Neural cell (in vitro differentiated cells): ENCODE measurements around the gene VPS8. TPM values are rescaled to one million over a fixed set of nuclear protein-coding genes. Genes with fewer than 3 reads are reported as not detected.

Source experiments
- H2AFZ ChIP-seq: fragments of 200-600, 300-800 bp; sonication (generic), shearing (Covaris generic); 2 replicates; pipeline ENCODE4 v1.6.0; 2014; ENCODE audit warnings: low read depth, mild to moderate bottlenecking, antibody characterized with exemption, low read length, moderate library complexity
- H3F3A ChIP-seq: fragments of 200-600 bp; shearing (Covaris generic); 2 replicates; pipeline ENCODE4 v1.6.1; 2016; ENCODE audit warnings: mild to moderate bottlenecking, moderate library complexity, mixed read lengths, antibody characterized with exemption, low read length; ENCODE audit not compliant: insufficient read depth, poor library complexity, severe bottlenecking
- H3K27ac ChIP-seq: fragments of 200-600, 300-800 bp; sonication (generic), shearing (Covaris generic); 2 replicates; pipeline ENCODE4 v1.5.1; 2014; ENCODE audit warnings: mild to moderate bottlenecking, low read length, moderate library complexity
- H3K27me3 ChIP-seq: fragments of 300-800, 200-600 bp; sonication (generic), shearing (Covaris generic); 2 replicates; pipeline ENCODE4 v1.6.0; 2014; ENCODE audit warnings: mild to moderate bottlenecking, low read depth, low read length, moderate library complexity; ENCODE audit not compliant: insufficient read depth
- H3K36me3 ChIP-seq: fragments of 300-800, 200-600 bp; sonication (generic), shearing (Covaris generic); 2 replicates; pipeline ENCODE4 v1.5.1; 2014; ENCODE audit warnings: mild to moderate bottlenecking, antibody characterized with exemption, low read length, moderate library complexity; ENCODE audit not compliant: insufficient read depth
- H3K4me2 ChIP-seq: fragments of 300-800, 200-600 bp; sonication (generic), shearing (Covaris generic); 2 replicates; pipeline ENCODE4 v1.6.0; 2014; ENCODE audit warnings: mild to moderate bottlenecking, low read length
- H3K4me3 ChIP-seq: fragments of 300-800, 200-600 bp; sonication (generic), shearing (Covaris generic); 2 replicates; pipeline ENCODE4 v1.5.1; 2014; ENCODE audit warnings: mild to moderate bottlenecking, low read length, moderate library complexity
- H3K79me2 ChIP-seq: fragments of 200-600 bp; shearing (Covaris generic); replicated peaks from 2 replicates; pipeline ENCODE4 v1.6.0; 2014; ENCODE audit warnings: mild to moderate bottlenecking, low read length, moderate library complexity; ENCODE audit not compliant: insufficient read depth
- H3K9ac ChIP-seq: fragments of 300-800, 200-600 bp; sonication (generic), shearing (Covaris generic); 2 replicates; pipeline ENCODE4 v1.6.1; 2016; ENCODE audit warnings: mild to moderate bottlenecking, low read length, mixed read lengths
- H3K9me2 ChIP-seq: fragments of 200-600 bp; shearing (Covaris generic); 2 replicates; pipeline ENCODE4 v1.6.1; 2016; ENCODE audit warnings: mild to moderate bottlenecking, low read length, mixed read lengths; ENCODE audit not compliant: insufficient read depth
- H3K9me3 ChIP-seq: fragments of 200-600, 300-800 bp; sonication (generic), shearing (Covaris generic); 2 replicates; pipeline ENCODE4 v1.6.1; 2016; ENCODE audit warnings: mild to moderate bottlenecking, mixed run types, low read length, moderate library complexity, mixed read lengths
- H4K20me1 ChIP-seq: fragments of 200-600 bp; shearing (Covaris generic); 2 replicates; pipeline ENCODE4 v1.6.1; 2016; ENCODE audit warnings: mild to moderate bottlenecking, mixed run types; ENCODE audit not compliant: insufficient read depth
- CTCF ChIP-seq: fragments of 450-650 bp; IDR thresholded peaks from 2 replicates; pipeline ENCODE4 v1.5.1; 2014; ENCODE audit warnings: antibody characterized with exemption, mild to moderate bottlenecking, moderate library complexity; ENCODE audit not compliant: poor library complexity, severe bottlenecking
- EP300 ChIP-seq: fragments of 450-650 bp; conservative IDR thresholded peaks from 2 replicates; pipeline ENCODE4 v1.6.1; 2014; ENCODE audit warnings: antibody characterized with exemption, mild to moderate bottlenecking, moderate library complexity; ENCODE audit not compliant: poor library complexity, severe bottlenecking
- EZH2 ChIP-seq: fragments of 200-600, 300-800 bp; shearing (Covaris generic), sonication (generic); IDR thresholded peaks from 2 replicates; pipeline ENCODE4 v1.6.1; 2014; ENCODE audit warnings: antibody characterized with exemption, low read length, borderline replicate concordance, mild to moderate bottlenecking; ENCODE audit not compliant: insufficient read depth, poor library complexity, severe bottlenecking
- MXI1 ChIP-seq: fragments of 450-650 bp; conservative IDR thresholded peaks from 2 replicates; pipeline ENCODE4 v1.6.1; 2014; ENCODE audit warnings: antibody characterized with exemption, mild to moderate bottlenecking; ENCODE audit not compliant: poor library complexity, severe bottlenecking
- POLR2AphosphoS5 ChIP-seq: IDR thresholded peaks from 2 replicates; pipeline ENCODE4 v1.6.1; 2012
- RAD21 ChIP-seq: fragments of 450-650 bp; conservative IDR thresholded peaks from 2 replicates; pipeline ENCODE4 v1.6.1; 2014; ENCODE audit warnings: antibody characterized with exemption, mild to moderate bottlenecking, moderate library complexity
- REST ChIP-seq: IDR thresholded peaks from 2 replicates; pipeline ENCODE4 v1.6.1; 2012; ENCODE audit warnings: borderline replicate concordance
- SMC3 ChIP-seq: fragments of 450-650 bp; conservative IDR thresholded peaks from 2 replicates; pipeline ENCODE4 v1.6.1; 2014; ENCODE audit warnings: antibody characterized with exemption, mild to moderate bottlenecking, moderate library complexity; ENCODE audit not compliant: poor library complexity
- TAF1 ChIP-seq: IDR thresholded peaks from 2 replicates; pipeline ENCODE4 v1.6.1; 2012; ENCODE audit warnings: low read depth
- polyA plus RNA-seq: library from polyadenylated mRNA; depleted of rRNA; stranded (reverse); fragments of >200 nt; gene quantifications from 2 replicates; pipeline ENCODE4 v1.2.3, GENCODE V29; 2014

VPS8 gene
- polyA plus RNA-seq, 1 donor from 2014 or later, result 146 TPM

- no peaks in the 10 kb centered on the region for H3K9me2 ChIP-seq
Measured at GRCh38 chr3:184798120-184798519, 13.8 kb upstream of the VPS8 start.

DNA sequence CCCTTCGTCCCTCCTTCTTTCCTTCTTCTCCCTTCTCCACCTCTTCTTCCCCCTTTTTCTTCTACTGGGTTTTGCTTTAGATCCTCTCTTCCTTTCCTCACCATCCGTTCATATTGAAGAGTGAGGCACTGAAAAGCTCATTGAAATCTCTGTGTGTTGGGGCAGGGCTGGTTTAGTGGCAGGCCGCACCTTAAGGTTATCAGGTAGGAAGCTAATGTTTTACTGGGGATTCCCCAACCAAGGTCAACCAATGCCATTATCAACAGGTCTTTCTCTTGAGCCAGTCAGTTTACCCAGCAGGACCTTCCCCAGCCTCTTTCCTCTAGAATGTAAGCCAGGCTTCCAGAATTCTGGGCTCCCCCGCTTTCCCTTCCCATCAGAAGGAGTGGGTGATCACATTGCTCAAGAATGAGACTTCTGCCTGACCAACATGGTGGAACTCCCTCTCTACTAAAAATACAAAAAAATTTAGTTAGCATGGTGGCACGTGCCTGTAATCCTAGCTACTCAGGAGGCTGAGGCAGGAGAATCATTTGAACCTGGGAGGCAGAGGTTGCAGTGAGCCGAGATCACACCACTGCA lies 11.5 kb upstream of the VPS8 start:
- Histone ChIP-seq H3K9me2 (no peaks in the 10 kb centered on the region), H3K27me3 (no peaks in the 10 kb centered on the region), H3F3A (no peaks in the 10 kb centered on the region), H4K20me1 (no peaks in the 10 kb centered on the region), H3K79me2 (no peaks in the 10 kb centered on the region), H3K27ac (no peak overlapping the region), H2AFZ (no peak overlapping the region), H3K9ac (no peak overlapping the region), H3K9me3 (no peaks in the 10 kb centered on the region), H3K36me3 (no peaks in the 10 kb centered on the region), H3K4me3 (no peak overlapping the region), H3K4me2 (no peak overlapping the region)
- TF ChIP-seq TAF1, result no peak
- TF ChIP-seq POLR2AphosphoS5, result no peak
- no peak for TF ChIP-seq RAD21
- TF ChIP-seq EP300, result no peak
- no peak for TF ChIP-seq CTCF
- no peak for TF ChIP-seq EZH2
- no peak for TF ChIP-seq SMC3
- no peak for TF ChIP-seq MXI1

More at GRCh38 chr3:184798120-184798519, 13.8 kb upstream of the VPS8 start:
- Histone ChIP-seq H2AFZ (no peak overlapping the region), H3K4me2 (no peak overlapping the region), H3K9me3 (no peaks in the 10 kb centered on the region), H3K27ac (no peak overlapping the region), H3K9ac (no peak overlapping the region), H3K27me3 (no peaks in the 10 kb centered on the region), H3F3A (no peaks in the 10 kb centered on the region), H4K20me1 (no peaks in the 10 kb centered on the region), H3K36me3 (no peaks in the 10 kb centered on the region), H3K4me3 (no peak overlapping the region), H3K79me2 (no peaks in the 10 kb centered on the region)
- TF ChIP-seq RAD21, result no peak
- no peak for TF ChIP-seq CTCF
- TF ChIP-seq SMC3, result no peak
- TF ChIP-seq POLR2AphosphoS5, result no peak
- no peak for TF ChIP-seq REST
- TF ChIP-seq EP300, result no peak
- TF ChIP-seq EZH2, result no peak
- no peak for TF ChIP-seq MXI1
